Endothelial cell of umbilical vein (primary cell): ENCODE measurements around the gene S100A11. TPM values are rescaled to one million over a fixed set of nuclear protein-coding genes. Genes with fewer than 3 reads are reported as not detected.

Experiments used
- BruUV-seq: library from RNA; stranded (reverse); fragments of 400-500 nt; replicated peaks from 2 replicates; lab custom pipeline; 2021; lab: Mats Ljungman, UMichigan
- CTCF ChIA-PET: fragments of 300-600, 350-600 bp; sonication (Branson Sonifier 250); formaldehyde crosslinking; loops from one replicate; lab custom pipeline; 2021; ENCODE audit warnings: antibody characterized with exemption, inconsistent platforms; lab: Charles Lee
- POLR2A ChIA-PET: fragments of 300-600, 350-600 bp; sonication (Branson Sonifier 250); formaldehyde crosslinking; loops from one replicate; lab custom pipeline; 2021; ENCODE audit warnings: antibody characterized with exemption, inconsistent platforms; lab: Charles Lee
- DNase-seq: peaks from one replicate; pipeline ENCODE4 v3.0.0-alpha.2; 2011; ENCODE audit warnings: low read depth, low spot score
- FAIRE-seq: peaks from 2 replicates; lab custom pipeline; 2011; peaks lifted over from hg19 to GRCh38; lab: Jason Lieb, UNC
- H2AFZ ChIP-seq: 2 replicates; pipeline ENCODE4 v1.6.0; 2012; ENCODE audit warnings: low read depth, low read length, control low read depth, inconsistent platforms
- H3K27ac ChIP-seq: 2 replicates; pipeline ENCODE4 v1.5.1; 2011; ENCODE audit warnings: low read depth, mild to moderate bottlenecking, control low read depth, low read length, moderate library complexity; ENCODE audit not compliant: insufficient read depth
- H3K27me3 ChIP-seq, 2 experiments: 2 replicates each; pipeline versions ENCODE4 v1.6.0 to v1.6.1; 2011; ENCODE audit warnings: low read length in 2 of 2, mixed read lengths in 1 of 2; ENCODE audit not compliant: control insufficient read depth in 2 of 2, insufficient read depth in 2 of 2
- H3K36me3 ChIP-seq, 2 experiments: 2 replicates in 1 of 2; 3 replicates in 1 of 2; pipeline ENCODE4 v1.5.1; 2011; ENCODE audit warnings: low read length in 2 of 2, mild to moderate bottlenecking in 1 of 2, moderate library complexity in 1 of 2; ENCODE audit not compliant: control insufficient read depth in 2 of 2, insufficient read depth in 2 of 2; ENCODE audit errors: extremely low read depth in 1 of 2
- H3K4me1 ChIP-seq: 3 replicates; pipeline ENCODE4 v1.5.1; 2011; ENCODE audit warnings: mild to moderate bottlenecking, low read length; ENCODE audit not compliant: control insufficient read depth, insufficient read depth; ENCODE audit errors: extremely low read depth
- H3K4me2 ChIP-seq: 2 replicates; pipeline ENCODE4 v1.6.1; 2011; ENCODE audit warnings: low read length, control low read depth, mixed read lengths; ENCODE audit not compliant: insufficient read depth
- H3K4me3 ChIP-seq, 3 experiments: fragments of 200-600 bp in 1 of 3; sonication (generic), shearing (Covaris generic) in 1 of 3; replicated peaks in 1 of 3; 2 replicates each; pipeline ENCODE4 v1.5.1; 2011 to 2016; ENCODE audit warnings: control low read depth in 3 of 3, low read length in 3 of 3, mild to moderate bottlenecking in 2 of 3, inconsistent platforms in 1 of 3, low read depth in 1 of 3, moderate library complexity in 1 of 3; ENCODE audit not compliant: insufficient read depth in 1 of 3
- H3K79me2 ChIP-seq: 2 replicates; pipeline ENCODE4 v1.6.0; 2012; ENCODE audit warnings: low read length, inconsistent platforms; ENCODE audit not compliant: control insufficient read depth, insufficient read depth
- H3K9ac ChIP-seq: replicated peaks from 2 replicates; pipeline ENCODE3; 2011; ENCODE audit warnings: low read length, control low read depth; ENCODE audit not compliant: insufficient read depth; ENCODE audit errors: extremely low read depth
- H3K9me1 ChIP-seq: replicated peaks from 3 replicates; pipeline ENCODE4 v1.6.0; 2011; ENCODE audit warnings: mild to moderate bottlenecking, low read length; ENCODE audit not compliant: control insufficient read depth, insufficient read depth; ENCODE audit errors: extremely low read depth
- H3K9me3 ChIP-seq: replicated peaks from 2 replicates; pipeline ENCODE4 v1.5.1; 2012; ENCODE audit warnings: low read length, inconsistent platforms; ENCODE audit not compliant: control insufficient read depth, insufficient read depth
- H4K20me1 ChIP-seq: replicated peaks from 2 replicates; pipeline ENCODE3; 2011; ENCODE audit warnings: mild to moderate bottlenecking, low read length; ENCODE audit not compliant: control insufficient read depth, insufficient read depth; ENCODE audit errors: extremely low read depth
- EZH2 ChIP-seq: IDR thresholded peaks from 2 replicates; pipeline ENCODE4 v1.6.1; 2012; ENCODE audit warnings: borderline replicate concordance, low read depth, mild to moderate bottlenecking, moderate library complexity, low read length, inconsistent platforms; ENCODE audit not compliant: severe bottlenecking
- FOS ChIP-seq: IDR thresholded peaks from 2 replicates; pipeline ENCODE4 v1.6.1; 2011; ENCODE audit warnings: mild to moderate bottlenecking, low read length, moderate library complexity, borderline replicate concordance; ENCODE audit not compliant: insufficient read depth
- GATA2 ChIP-seq: IDR thresholded peaks from 2 replicates; pipeline ENCODE4 v1.7.0; 2011; ENCODE audit warnings: low read depth, mild to moderate bottlenecking, moderate library complexity, mixed read lengths, low read length; ENCODE audit not compliant: insufficient read length, insufficient read depth
- JUN ChIP-seq: IDR thresholded peaks from 2 replicates; pipeline ENCODE4 v1.6.1; 2011; ENCODE audit warnings: borderline replicate concordance, low read depth; ENCODE audit not compliant: insufficient read length, insufficient read depth
- MYC ChIP-seq: IDR thresholded peaks from one replicate; pipeline ENCODE4 v1.6.1; 2011; ENCODE audit warnings: mild to moderate bottlenecking, low read depth, low read length
- POLR2A ChIP-seq: IDR thresholded peaks from 2 replicates; pipeline ENCODE4 v1.6.1; 2012; ENCODE audit warnings: low read depth, mild to moderate bottlenecking, control low read depth, low read length
- POLR2AphosphoS5 ChIP-seq: IDR thresholded peaks from 2 replicates; pipeline ENCODE4 v1.6.1; 2012; ENCODE audit warnings: low read depth, mild to moderate bottlenecking, control low read depth, low read length, moderate library complexity; ENCODE audit not compliant: insufficient read depth
- dilution Hi-C: fragments of 300-500 bp; cut with MboI; formaldehyde crosslinking; loops from one replicate; pipeline ENCODE4 v1.15.0; 2019; ENCODE audit warnings: low sequenced_read_pairs; ENCODE audit not compliant: extremely low pct_ligation_motif_present
- intact Hi-C: fragments of 100-400 bp; cut with micrococcal nuclease; formaldehyde crosslinking; loops from one replicate; pipeline ENCODE4 v1.10.0; 2022
- polyA plus RNA-seq, 4 experiments: library from polyadenylated mRNA; depleted of rRNA in 3 of 4; stranded (reverse) in 3 of 4; unstranded in 1 of 4; fragments of >200 nt; gene quantifications; 2 replicates each; pipeline versions ENCODE4 v1.2.1 to v1.2.3, GENCODE V29; 2011 to 2012; ENCODE audit warnings: missing spikeins in 1 of 4
- total RNA-seq: library from RNA; stranded (reverse); gene quantifications from 2 replicates; pipeline ENCODE4 v1.2.3, GENCODE V29; 2021
- TF ChIP-seq, protein P1 (sequence below): IDR thresholded peaks from 2 replicates; pipeline ENCODE4 v1.6.1; 2011; ENCODE audit not compliant: insufficient read depth, insufficient read length
- TF ChIP-seq, protein P2 (sequence below), 2 donors: IDR thresholded peaks; 1 replicate in 1 of 2; 2 replicates in 1 of 2; pipeline ENCODE4 v1.5.1; 2011; ENCODE audit warnings: low read length in 2 of 2, mild to moderate bottlenecking in 2 of 2, moderate library complexity in 2 of 2, control low read depth in 1 of 2, inconsistent platforms in 1 of 2, low read depth in 1 of 2; ENCODE audit not compliant: insufficient read depth in 1 of 2; ENCODE audit errors: extremely low read depth in 1 of 2

Gene S100A11
- total and polyA plus RNA-seq, 2 donors (not counting 3 experiments of a cell fraction or from before 2014, with no cell fraction given): 497 to 505 TPM

DNA sequence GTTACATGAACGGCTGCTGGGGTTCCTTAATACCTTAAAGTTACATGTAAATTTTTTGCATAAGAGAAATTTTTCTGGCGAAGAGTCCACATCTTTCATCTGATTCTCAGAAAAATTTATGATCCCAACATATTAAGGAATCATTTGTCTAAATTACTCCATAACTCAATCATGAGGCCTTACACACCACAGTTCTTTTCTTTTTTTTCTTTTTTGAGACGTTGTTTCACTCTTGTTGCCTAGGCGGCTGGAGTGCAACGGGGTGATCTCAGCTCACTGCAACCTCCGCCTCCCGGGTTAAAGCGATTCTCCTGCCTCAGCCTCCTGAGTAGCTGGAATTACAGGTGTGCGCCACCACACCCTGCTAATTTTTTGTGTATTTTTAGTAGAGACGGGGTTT is 2.1 kb upstream of the S100A11 start:
- DNase-seq: no peak
- TF ChIP-seq FOS: no peak
- TF ChIP-seq, protein P1, sequence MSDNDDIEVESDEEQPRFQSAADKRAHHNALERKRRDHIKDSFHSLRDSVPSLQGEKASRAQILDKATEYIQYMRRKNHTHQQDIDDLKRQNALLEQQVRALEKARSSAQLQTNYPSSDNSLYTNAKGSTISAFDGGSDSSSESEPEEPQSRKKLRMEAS: no peak
- no peak for TF ChIP-seq POLR2AphosphoS5
- no peak for TF ChIP-seq GATA2
- TF ChIP-seq, protein P2, sequence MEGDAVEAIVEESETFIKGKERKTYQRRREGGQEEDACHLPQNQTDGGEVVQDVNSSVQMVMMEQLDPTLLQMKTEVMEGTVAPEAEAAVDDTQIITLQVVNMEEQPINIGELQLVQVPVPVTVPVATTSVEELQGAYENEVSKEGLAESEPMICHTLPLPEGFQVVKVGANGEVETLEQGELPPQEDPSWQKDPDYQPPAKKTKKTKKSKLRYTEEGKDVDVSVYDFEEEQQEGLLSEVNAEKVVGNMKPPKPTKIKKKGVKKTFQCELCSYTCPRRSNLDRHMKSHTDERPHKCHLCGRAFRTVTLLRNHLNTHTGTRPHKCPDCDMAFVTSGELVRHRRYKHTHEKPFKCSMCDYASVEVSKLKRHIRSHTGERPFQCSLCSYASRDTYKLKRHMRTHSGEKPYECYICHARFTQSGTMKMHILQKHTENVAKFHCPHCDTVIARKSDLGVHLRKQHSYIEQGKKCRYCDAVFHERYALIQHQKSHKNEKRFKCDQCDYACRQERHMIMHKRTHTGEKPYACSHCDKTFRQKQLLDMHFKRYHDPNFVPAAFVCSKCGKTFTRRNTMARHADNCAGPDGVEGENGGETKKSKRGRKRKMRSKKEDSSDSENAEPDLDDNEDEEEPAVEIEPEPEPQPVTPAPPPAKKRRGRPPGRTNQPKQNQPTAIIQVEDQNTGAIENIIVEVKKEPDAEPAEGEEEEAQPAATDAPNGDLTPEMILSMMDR (IDR thresholded peaks at IDR 0.05; ENCODE audit: extremely low read depth in 1 of 2, insufficient read depth in 1 of 2, low read depth in 1 of 2, low read length in 2 of 2): no peak
- no peak for TF ChIP-seq MYC
- no peak for TF ChIP-seq JUN
- no peak for TF ChIP-seq EZH2
- no peak for TF ChIP-seq POLR2A
- peaks cover 17% of the 10 kb centered on the region for H3K4me1 ChIP-seq
- H3K9me1 ChIP-seq: no peaks in the 10 kb centered on the region
- intact Hi-C loops (no loop called here), dilution Hi-C loops (no loop called here)
- H3K36me3 ChIP-seq: no peaks in the 10 kb centered on the region
- no peak for FAIRE-seq
- H4K20me1 ChIP-seq: no peaks in the 10 kb centered on the region
- no peak overlapping the region for H2AFZ ChIP-seq
- ChIA-PET POLR2A (no interaction called here), CTCF (no interaction called here)
- H3K9ac ChIP-seq: no peak overlapping the region
- H3K4me2 ChIP-seq: no peak overlapping the region
- H3K9me3 ChIP-seq: no peaks in the 10 kb centered on the region
- no peak overlapping the region for H3K4me3 ChIP-seq
- H3K27me3 ChIP-seq: peaks cover 42% of the 10 kb centered on the region in 2 experiments
- H3K79me2 ChIP-seq: peaks cover 28% of the 10 kb centered on the region
- H3K27ac ChIP-seq: no peak overlapping the region
- no TSS peak for BruUV-seq
